22Rv1 (cell line): ENCODE results near the gene TPM2.

Source experiments
- ZFX ChIP-seq: fragments of 450-650 bp; IDR thresholded peaks from 2 replicates; pipeline ENCODE4 v1.6.1; 2017; ENCODE audit warnings: antibody characterized with exemption, borderline replicate concordance
- TF ChIP-seq, protein P1 (sequence below): fragments of 450-650 bp; IDR thresholded peaks from 2 replicates; pipeline ENCODE4 v1.5.1; 2017; ENCODE audit warnings: mild to moderate bottlenecking

- TF ChIP-seq, protein P1, sequence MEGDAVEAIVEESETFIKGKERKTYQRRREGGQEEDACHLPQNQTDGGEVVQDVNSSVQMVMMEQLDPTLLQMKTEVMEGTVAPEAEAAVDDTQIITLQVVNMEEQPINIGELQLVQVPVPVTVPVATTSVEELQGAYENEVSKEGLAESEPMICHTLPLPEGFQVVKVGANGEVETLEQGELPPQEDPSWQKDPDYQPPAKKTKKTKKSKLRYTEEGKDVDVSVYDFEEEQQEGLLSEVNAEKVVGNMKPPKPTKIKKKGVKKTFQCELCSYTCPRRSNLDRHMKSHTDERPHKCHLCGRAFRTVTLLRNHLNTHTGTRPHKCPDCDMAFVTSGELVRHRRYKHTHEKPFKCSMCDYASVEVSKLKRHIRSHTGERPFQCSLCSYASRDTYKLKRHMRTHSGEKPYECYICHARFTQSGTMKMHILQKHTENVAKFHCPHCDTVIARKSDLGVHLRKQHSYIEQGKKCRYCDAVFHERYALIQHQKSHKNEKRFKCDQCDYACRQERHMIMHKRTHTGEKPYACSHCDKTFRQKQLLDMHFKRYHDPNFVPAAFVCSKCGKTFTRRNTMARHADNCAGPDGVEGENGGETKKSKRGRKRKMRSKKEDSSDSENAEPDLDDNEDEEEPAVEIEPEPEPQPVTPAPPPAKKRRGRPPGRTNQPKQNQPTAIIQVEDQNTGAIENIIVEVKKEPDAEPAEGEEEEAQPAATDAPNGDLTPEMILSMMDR, result no peak
- no peak for TF ChIP-seq ZFX
These were observed 24.4 kb upstream of the TPM2 start for GRCh38 chr9:35714123-35714522.
